Astrocyte (in vitro differentiated cells and primary cell): ENCODE data around the gene ITGA2B.

ENCODE experiments used
- EZH2 ChIP-seq: IDR thresholded peaks from 2 replicates; pipeline ENCODE4 v1.6.1; 2012; ENCODE audit warnings: mild to moderate bottlenecking, low read length, inconsistent platforms; ENCODE audit not compliant: insufficient read depth
- TF ChIP-seq, protein P1 (sequence below): IDR thresholded peaks from 2 replicates; pipeline ENCODE4 v1.5.1; 2011; ENCODE audit warnings: low read depth, mild to moderate bottlenecking, inconsistent platforms, low read length, moderate library complexity; ENCODE audit not compliant: insufficient read depth

- TF ChIP-seq, protein P1, sequence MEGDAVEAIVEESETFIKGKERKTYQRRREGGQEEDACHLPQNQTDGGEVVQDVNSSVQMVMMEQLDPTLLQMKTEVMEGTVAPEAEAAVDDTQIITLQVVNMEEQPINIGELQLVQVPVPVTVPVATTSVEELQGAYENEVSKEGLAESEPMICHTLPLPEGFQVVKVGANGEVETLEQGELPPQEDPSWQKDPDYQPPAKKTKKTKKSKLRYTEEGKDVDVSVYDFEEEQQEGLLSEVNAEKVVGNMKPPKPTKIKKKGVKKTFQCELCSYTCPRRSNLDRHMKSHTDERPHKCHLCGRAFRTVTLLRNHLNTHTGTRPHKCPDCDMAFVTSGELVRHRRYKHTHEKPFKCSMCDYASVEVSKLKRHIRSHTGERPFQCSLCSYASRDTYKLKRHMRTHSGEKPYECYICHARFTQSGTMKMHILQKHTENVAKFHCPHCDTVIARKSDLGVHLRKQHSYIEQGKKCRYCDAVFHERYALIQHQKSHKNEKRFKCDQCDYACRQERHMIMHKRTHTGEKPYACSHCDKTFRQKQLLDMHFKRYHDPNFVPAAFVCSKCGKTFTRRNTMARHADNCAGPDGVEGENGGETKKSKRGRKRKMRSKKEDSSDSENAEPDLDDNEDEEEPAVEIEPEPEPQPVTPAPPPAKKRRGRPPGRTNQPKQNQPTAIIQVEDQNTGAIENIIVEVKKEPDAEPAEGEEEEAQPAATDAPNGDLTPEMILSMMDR = no peak
- TF ChIP-seq EZH2 = no peak
Measured at GRCh38 chr17:44389723-44390202, 314 bp upstream of the ITGA2B start.
